GM12878 (cell line): ENCODE data around the gene FGF23. TPM values are rescaled to one million over a fixed set of nuclear protein-coding genes. Genes with fewer than 3 reads are reported as not detected.

Source experiments
- ATAC-seq: fragments of 200-7000 bp; cut with Tn5 transposase; 3 replicates; pipeline ENCODE4 v1.9.1; 2020; ENCODE audit warnings: mild to moderate bottlenecking, moderate library complexity
- BruUV-seq: library from RNA; stranded (reverse); fragments of 400-500 nt; replicated peaks from 2 replicates; lab custom pipeline; 2021; lab: Mats Ljungman, UMichigan
- CTCF ChIA-PET: fragments of 300-600 bp; sonication (Branson Sonifier 250); formaldehyde crosslinking; extraction: SDS; loops from one replicate; lab custom pipeline; 2021; ENCODE audit warnings: inconsistent platforms; lab: Yijun Ruan, JAX
- POLR2A ChIA-PET: fragments of 350-600 bp; formaldehyde crosslinking; extraction: SDS; loops from one replicate; lab custom pipeline; 2021; ENCODE audit warnings: inconsistent platforms; lab: Charles Lee
- RAD21 ChIA-PET: fragments of 300-600 bp; sonication (Branson Sonifier 250); formaldehyde crosslinking; loops from one replicate; lab custom pipeline; 2023; ENCODE audit warnings: antibody characterized with exemption; ENCODE audit not compliant: unreplicated experiment; lab: Charles Lee
- SMC1A ChIA-PET: fragments of 300-600 bp; sonication (Branson Sonifier 250); formaldehyde crosslinking; loops from one replicate; lab custom pipeline; 2023; ENCODE audit not compliant: unreplicated experiment, uncharacterized antibody; lab: Charles Lee
- DNase-seq: peaks from one replicate; pipeline ENCODE4 v3.0.0-alpha.2; 2011; ENCODE audit warnings: low read depth, low spot score
- FAIRE-seq: peaks from 3 replicates; lab custom pipeline; 2011; peaks lifted over from hg19 to GRCh38; lab: Jason Lieb, UNC
- H2AFZ ChIP-seq: 2 replicates; pipeline ENCODE4 v1.6.0; 2011; ENCODE audit warnings: low read depth, low read length, control low read depth; ENCODE audit not compliant: control insufficient read depth
- H3K27ac ChIP-seq: 2 replicates; pipeline ENCODE4 v1.5.1; 2011; ENCODE audit warnings: control low read depth; ENCODE audit not compliant: control insufficient read depth, insufficient read depth
- H3K27me3 ChIP-seq, 2 experiments: replicated peaks in 1 of 2; 2 replicates each; pipeline versions ENCODE4 v1.6.0 to v1.6.1; 2011; ENCODE audit warnings: low read length in 1 of 2; ENCODE audit not compliant: control insufficient read depth in 2 of 2, insufficient read depth in 2 of 2
- H3K36me3 ChIP-seq, 2 experiments: 2 replicates each; pipeline ENCODE4 v1.5.1; 2011; ENCODE audit warnings: low read length in 1 of 2; ENCODE audit not compliant: control insufficient read depth in 2 of 2, insufficient read depth in 2 of 2
- H3K4me1 ChIP-seq: 2 replicates; pipeline ENCODE4 v1.6.1; 2011; ENCODE audit warnings: mild to moderate bottlenecking, low read length, moderate library complexity, mixed read lengths; ENCODE audit not compliant: control insufficient read depth, insufficient read depth
- H3K4me2 ChIP-seq: 2 replicates; pipeline ENCODE4 v1.6.0; 2011; ENCODE audit warnings: control low read depth; ENCODE audit not compliant: control insufficient read depth, insufficient read depth
- H3K4me3 ChIP-seq: fragments of 200-600 bp; sonication (generic); 2 replicates; pipeline ENCODE4 v1.5.1; 2016
- H3K79me2 ChIP-seq: 2 replicates; pipeline ENCODE4 v1.6.0; 2011; ENCODE audit warnings: low read length; ENCODE audit not compliant: control insufficient read depth, insufficient read depth
- H3K9ac ChIP-seq: 2 replicates; pipeline ENCODE4 v1.8.0; 2011; ENCODE audit warnings: low read length, control low read depth, mixed read lengths; ENCODE audit not compliant: control insufficient read depth, insufficient read depth
- H3K9me3 ChIP-seq: replicated peaks from 3 replicates; pipeline ENCODE4 v1.5.1; 2011; ENCODE audit warnings: mild to moderate bottlenecking, low read length; ENCODE audit not compliant: control insufficient read depth, insufficient read depth
- H4K20me1 ChIP-seq: 2 replicates; pipeline ENCODE4 v1.6.0; 2011; ENCODE audit not compliant: control insufficient read depth, insufficient read depth
- BRCA1 ChIP-seq: IDR thresholded peaks from 2 replicates; pipeline ENCODE4 v1.6.1; 2011; ENCODE audit warnings: low read depth, low read length, improper control_type of control experiment
- EED ChIP-seq: sonication (generic); IDR thresholded peaks from 2 replicates; pipeline ENCODE4 v1.6.1; 2016; ENCODE audit warnings: antibody characterized with exemption, low read depth
- FOXK2 ChIP-seq: fragments of 450-650 bp; IDR thresholded peaks from 2 replicates; pipeline ENCODE4 v1.6.1; 2017; ENCODE audit warnings: mild to moderate bottlenecking, moderate library complexity
- IKZF1 ChIP-seq: fragments of 450-650 bp; conservative IDR thresholded peaks from 2 replicates; pipeline ENCODE4 v1.6.1; 2017; ENCODE audit warnings: antibody characterized with exemption, mild to moderate bottlenecking
- JUNB ChIP-seq: IDR thresholded peaks from 2 replicates; pipeline ENCODE4 v1.6.1; 2016; ENCODE audit warnings: antibody characterized with exemption, mild to moderate bottlenecking
- MTA2 ChIP-seq: fragments of 450-650 bp; IDR thresholded peaks from 2 replicates; pipeline ENCODE4 v1.6.1; 2016; ENCODE audit warnings: low read depth, mild to moderate bottlenecking, moderate library complexity
- MTA3 ChIP-seq: IDR thresholded peaks from 2 replicates; pipeline ENCODE4 v1.6.1; 2012; ENCODE audit warnings: low read length, inconsistent platforms, borderline replicate concordance
- PAX5 ChIP-seq: IDR thresholded peaks from 2 replicates; pipeline ENCODE4 v1.6.1; 2011; ENCODE audit warnings: low read depth, low read length, borderline replicate concordance
- RFX5 ChIP-seq: IDR thresholded peaks from 2 replicates; pipeline ENCODE4 v1.6.1; 2011; ENCODE audit warnings: low read depth, low read length, improper control_type of control experiment
- SRF ChIP-seq, 2 experiments: IDR thresholded peaks; 2 replicates each; pipeline ENCODE4 v1.6.1; 2011; ENCODE audit warnings: low read depth in 2 of 2, low read length in 2 of 2, mild to moderate bottlenecking in 1 of 2, moderate library complexity in 1 of 2
- WGBS: methylation state at CpG from one replicate; pipeline ENCODE4 v1.1.6; 2016; ENCODE audit warnings: low lambda C conversion rate; ENCODE audit not compliant: insufficient replicate concordance, insufficient coverage; ENCODE audit errors: missing lambda C conversion rate; 5-methylcytosine and 5-hydroxymethylcytosine counted together
- in situ Hi-C: fragments of 300-500 bp; cut with MboI; formaldehyde crosslinking; loops from 9 replicates; pipeline ENCODE4 v1.14.3; 2018; ENCODE audit warnings: mixed read lengths
- intact Hi-C: fragments of 100-400 bp; cut with micrococcal nuclease; formaldehyde crosslinking; loops from one replicate; pipeline ENCODE4 v1.14.2; 2022; ENCODE audit not compliant: unreplicated experiment
- polyA plus RNA-seq, 11 experiments: library from polyadenylated mRNA; depleted of rRNA in 4 of 11; unstranded in 6 of 11; stranded (reverse) in 5 of 11; fragments of >200 nt; fragmentation: Nextera tagmentation in 4 of 11; fragmentation: Illumina TruSeq in 1 of 11; extraction: Ambion mirVana in 4 of 11; extraction: Trizol in 1 of 11; gene quantifications; 1 replicate in 1 of 11; 2 replicates in 10 of 11; pipeline versions ENCODE4 v1.2.1 to v1.2.3, GENCODE V29; 2011 to 2016; ENCODE audit warnings: inconsistent platforms in 2 of 11, missing spikeins in 2 of 11, low read depth in 1 of 11
- total RNA-seq, 4 experiments: library from RNA; depleted of rRNA in 3 of 4; stranded (reverse); fragments of >200 nt in 3 of 4; fragmentation: Illumina TruSeq in 1 of 4; extraction: Trizol in 1 of 4; gene quantifications; 2 replicates each; pipeline versions ENCODE4 v1.2.1 to v1.2.3, GENCODE V29; 2013 to 2021
- TF ChIP-seq, protein P1 (sequence below): IDR thresholded peaks from 2 replicates; pipeline ENCODE4 v1.6.1; 2012; ENCODE audit warnings: low read depth, low read length, improper control_type of control experiment
- TF ChIP-seq, protein P2 (sequence below): fragments of 450-650 bp; IDR thresholded peaks from 2 replicates; pipeline ENCODE4 v1.6.1; 2017; ENCODE audit warnings: mild to moderate bottlenecking, low read depth, inconsistent platforms; ENCODE audit not compliant: poor library complexity, severe bottlenecking
- TF ChIP-seq, protein P3 (sequence below): IDR thresholded peaks from 2 replicates; pipeline ENCODE4 v1.6.1; 2012; ENCODE audit warnings: low read length, inconsistent platforms
- TF ChIP-seq, protein P4 (sequence below): IDR thresholded peaks from 2 replicates; pipeline ENCODE4 v1.6.1; 2012; ENCODE audit warnings: improper control_type of control experiment, low read depth, low read length; ENCODE audit not compliant: insufficient replicate concordance

Gene FGF23
- total and polyA plus RNA-seq, 10 of the 15 experiments (the other 5 are each of a cell fraction or from before 2014, with no cell fraction given): not detected

DNA sequence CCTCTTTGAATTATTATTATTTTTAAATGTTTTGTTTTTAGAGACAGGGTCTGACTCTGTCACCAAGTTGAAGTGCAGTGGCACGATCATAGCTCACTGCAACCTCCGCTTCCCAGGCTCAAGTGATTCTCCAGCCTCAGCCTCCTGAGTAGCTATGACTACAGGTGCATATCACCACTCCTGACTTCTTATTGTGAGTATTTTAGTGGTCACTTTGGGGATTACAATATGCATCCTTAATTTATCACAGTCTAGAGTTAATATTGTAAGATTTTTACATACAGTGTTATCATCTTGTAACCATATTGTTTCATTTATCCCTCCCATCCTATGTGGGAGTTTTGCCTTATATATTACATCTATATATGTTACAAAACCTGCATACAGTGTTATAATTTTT lies 13.4 kb downstream of the FGF23 start:
- in situ Hi-C loops: no loop called here
- ChIA-PET SMC1A (interaction anchor here (1.2 kb wide), 2 partner anchors 44 to 127 kb away, joined by 4 to 5 read pairs; no protein-coding TSS in a partner anchor), RAD21 (no interaction called here)
- ATAC-seq: no peak
- 67% methylated on average over 2 of the region's 2 CpGs for WGBS
- H3K4me3 ChIP-seq: no peak overlapping the region
- DNase-seq: no peak
- H2AFZ ChIP-seq: no peak overlapping the region
- FAIRE-seq: no peak
- no peaks in the 10 kb centered on the region for H4K20me1 ChIP-seq
- H3K4me2 ChIP-seq: no peak overlapping the region
- H3K4me1 ChIP-seq: no peaks in the 10 kb centered on the region
- H3K9ac ChIP-seq: no peak overlapping the region
- no peaks in the 10 kb centered on the region for H3K79me2 ChIP-seq
- TF ChIP-seq, protein P1, sequence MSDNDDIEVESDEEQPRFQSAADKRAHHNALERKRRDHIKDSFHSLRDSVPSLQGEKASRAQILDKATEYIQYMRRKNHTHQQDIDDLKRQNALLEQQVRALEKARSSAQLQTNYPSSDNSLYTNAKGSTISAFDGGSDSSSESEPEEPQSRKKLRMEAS: no peak
- no peak for TF ChIP-seq EED
- no peak for TF ChIP-seq BRCA1
- no peak for TF ChIP-seq JUNB
- TF ChIP-seq RFX5: no peak
- no peak for TF ChIP-seq FOXK2
- no peak for TF ChIP-seq MTA3
- TF ChIP-seq SRF (IDR thresholded peaks at IDR 0.05; ENCODE audit: low read depth in 2 of 2, low read length in 2 of 2): no peak
- no peak for TF ChIP-seq PAX5
- TF ChIP-seq MTA2: no peak
- TF ChIP-seq, protein P2, sequence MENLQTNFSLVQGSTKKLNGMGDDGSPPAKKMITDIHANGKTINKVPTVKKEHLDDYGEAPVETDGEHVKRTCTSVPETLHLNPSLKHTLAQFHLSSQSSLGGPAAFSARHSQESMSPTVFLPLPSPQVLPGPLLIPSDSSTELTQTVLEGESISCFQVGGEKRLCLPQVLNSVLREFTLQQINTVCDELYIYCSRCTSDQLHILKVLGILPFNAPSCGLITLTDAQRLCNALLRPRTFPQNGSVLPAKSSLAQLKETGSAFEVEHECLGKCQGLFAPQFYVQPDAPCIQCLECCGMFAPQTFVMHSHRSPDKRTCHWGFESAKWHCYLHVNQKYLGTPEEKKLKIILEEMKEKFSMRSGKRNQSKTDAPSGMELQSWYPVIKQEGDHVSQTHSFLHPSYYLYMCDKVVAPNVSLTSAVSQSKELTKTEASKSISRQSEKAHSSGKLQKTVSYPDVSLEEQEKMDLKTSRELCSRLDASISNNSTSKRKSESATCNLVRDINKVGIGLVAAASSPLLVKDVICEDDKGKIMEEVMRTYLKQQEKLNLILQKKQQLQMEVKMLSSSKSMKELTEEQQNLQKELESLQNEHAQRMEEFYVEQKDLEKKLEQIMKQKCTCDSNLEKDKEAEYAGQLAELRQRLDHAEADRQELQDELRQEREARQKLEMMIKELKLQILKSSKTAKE: no peak
- TF ChIP-seq, protein P3, sequence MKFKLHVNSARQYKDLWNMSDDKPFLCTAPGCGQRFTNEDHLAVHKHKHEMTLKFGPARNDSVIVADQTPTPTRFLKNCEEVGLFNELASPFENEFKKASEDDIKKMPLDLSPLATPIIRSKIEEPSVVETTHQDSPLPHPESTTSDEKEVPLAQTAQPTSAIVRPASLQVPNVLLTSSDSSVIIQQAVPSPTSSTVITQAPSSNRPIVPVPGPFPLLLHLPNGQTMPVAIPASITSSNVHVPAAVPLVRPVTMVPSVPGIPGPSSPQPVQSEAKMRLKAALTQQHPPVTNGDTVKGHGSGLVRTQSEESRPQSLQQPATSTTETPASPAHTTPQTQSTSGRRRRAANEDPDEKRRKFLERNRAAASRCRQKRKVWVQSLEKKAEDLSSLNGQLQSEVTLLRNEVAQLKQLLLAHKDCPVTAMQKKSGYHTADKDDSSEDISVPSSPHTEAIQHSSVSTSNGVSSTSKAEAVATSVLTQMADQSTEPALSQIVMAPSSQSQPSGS: no peak
- TF ChIP-seq, protein P4, sequence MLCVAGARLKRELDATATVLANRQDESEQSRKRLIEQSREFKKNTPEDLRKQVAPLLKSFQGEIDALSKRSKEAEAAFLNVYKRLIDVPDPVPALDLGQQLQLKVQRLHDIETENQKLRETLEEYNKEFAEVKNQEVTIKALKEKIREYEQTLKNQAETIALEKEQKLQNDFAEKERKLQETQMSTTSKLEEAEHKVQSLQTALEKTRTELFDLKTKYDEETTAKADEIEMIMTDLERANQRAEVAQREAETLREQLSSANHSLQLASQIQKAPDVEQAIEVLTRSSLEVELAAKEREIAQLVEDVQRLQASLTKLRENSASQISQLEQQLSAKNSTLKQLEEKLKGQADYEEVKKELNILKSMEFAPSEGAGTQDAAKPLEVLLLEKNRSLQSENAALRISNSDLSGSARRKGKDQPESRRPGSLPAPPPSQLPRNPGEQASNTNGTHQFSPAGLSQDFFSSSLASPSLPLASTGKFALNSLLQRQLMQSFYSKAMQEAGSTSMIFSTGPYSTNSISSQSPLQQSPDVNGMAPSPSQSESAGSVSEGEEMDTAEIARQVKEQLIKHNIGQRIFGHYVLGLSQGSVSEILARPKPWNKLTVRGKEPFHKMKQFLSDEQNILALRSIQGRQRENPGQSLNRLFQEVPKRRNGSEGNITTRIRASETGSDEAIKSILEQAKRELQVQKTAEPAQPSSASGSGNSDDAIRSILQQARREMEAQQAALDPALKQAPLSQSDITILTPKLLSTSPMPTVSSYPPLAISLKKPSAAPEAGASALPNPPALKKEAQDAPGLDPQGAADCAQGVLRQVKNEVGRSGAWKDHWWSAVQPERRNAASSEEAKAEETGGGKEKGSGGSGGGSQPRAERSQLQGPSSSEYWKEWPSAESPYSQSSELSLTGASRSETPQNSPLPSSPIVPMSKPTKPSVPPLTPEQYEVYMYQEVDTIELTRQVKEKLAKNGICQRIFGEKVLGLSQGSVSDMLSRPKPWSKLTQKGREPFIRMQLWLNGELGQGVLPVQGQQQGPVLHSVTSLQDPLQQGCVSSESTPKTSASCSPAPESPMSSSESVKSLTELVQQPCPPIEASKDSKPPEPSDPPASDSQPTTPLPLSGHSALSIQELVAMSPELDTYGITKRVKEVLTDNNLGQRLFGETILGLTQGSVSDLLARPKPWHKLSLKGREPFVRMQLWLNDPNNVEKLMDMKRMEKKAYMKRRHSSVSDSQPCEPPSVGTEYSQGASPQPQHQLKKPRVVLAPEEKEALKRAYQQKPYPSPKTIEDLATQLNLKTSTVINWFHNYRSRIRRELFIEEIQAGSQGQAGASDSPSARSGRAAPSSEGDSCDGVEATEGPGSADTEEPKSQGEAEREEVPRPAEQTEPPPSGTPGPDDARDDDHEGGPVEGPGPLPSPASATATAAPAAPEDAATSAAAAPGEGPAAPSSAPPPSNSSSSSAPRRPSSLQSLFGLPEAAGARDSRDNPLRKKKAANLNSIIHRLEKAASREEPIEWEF: no peak
- TF ChIP-seq IKZF1: no peak
- TF ChIP-seq, all 136 proteins: peak for 0
- Histone ChIP-seq H3K27ac (no peak overlapping the region), H3K36me3 (no peaks in the 10 kb centered on the region), H3K27me3 (no peaks in the 10 kb centered on the region; a peak in 1 of 4 replicates), H3K9me3 (no peaks in the 10 kb centered on the region)
- ChIA-PET POLR2A (no interaction called here), CTCF (no interaction called here)
- intact Hi-C loops: no loop called here
- BruUV-seq: no TSS peak
